ENCODE data around the gene METTL18. TPM values are rescaled to one million over a fixed set of nuclear protein-coding genes. Genes with fewer than 3 reads are reported as not detected.

METTL18 gene
- total RNA-seq, 1 donor = 1.9 TPM

DNA sequence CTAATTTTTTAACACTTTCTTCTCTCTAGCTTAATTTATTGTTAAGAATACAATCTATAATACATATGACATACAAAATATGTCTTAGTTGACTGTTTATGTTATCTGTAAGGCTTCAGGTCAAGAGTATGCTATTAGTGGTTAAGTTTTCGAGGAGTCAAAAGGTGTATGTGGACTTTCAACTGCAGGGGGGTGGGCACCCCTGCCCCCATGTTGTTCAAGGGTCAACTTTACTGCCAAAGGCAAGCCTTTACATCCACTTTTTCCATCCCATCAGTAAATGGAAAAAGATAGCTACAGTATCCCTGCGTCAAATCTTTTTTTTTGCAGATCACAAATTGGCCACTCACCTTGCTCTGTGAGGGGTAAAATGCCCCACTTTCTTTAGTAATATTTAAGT is 6.3 kb downstream of the METTL18 start:
- no peak for DNase-seq (ENCODE audit: low read depth in 2 of 3, low spot score in 2 of 3)

DNA sequence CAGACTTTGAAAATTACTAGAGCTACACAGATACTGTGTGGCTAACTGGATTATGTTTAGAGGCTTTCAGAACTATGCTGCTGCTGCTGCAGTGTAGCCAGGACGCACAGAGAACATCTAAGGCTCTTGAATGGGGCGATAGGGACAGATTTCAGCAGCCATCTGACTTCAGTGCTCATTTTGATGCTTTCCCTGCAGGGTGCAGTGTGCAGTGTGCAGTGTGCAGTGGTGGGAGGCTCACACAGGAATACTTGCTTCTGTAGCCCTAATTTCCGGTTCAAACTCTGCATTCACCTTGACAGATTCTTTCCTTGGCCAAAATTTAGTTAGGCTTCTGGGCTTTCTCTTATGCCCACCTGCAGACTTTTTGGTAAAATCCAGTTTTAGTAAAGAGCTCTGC is 7.7 kb downstream of the METTL18 start:
- DNase-seq (ENCODE audit: low read depth in 2 of 3, low spot score in 2 of 3) = no peak

DNA sequence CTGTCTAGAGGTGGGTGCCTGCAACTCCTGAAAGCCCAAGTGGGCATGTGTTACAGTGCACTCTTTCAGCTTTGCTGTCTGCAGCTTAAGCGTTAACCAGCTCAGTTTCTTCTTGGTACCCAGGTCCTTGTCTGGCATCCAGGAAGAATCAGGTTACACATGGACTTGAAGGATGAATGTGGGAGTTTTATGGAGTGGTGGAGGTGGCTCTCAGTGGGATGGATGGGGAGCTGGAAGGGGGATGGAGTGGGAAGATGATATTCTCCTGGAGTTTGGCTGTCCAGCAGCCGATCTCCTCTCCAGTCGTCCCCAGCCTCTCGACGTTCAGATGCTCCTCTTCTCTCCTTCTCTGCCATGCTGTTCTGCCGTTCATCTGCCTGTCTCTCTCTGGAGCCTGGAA is 9.4 kb downstream of the METTL18 start:
- no peak for DNase-seq (ENCODE audit: low read depth in 2 of 3, low spot score in 2 of 3)

DNA sequence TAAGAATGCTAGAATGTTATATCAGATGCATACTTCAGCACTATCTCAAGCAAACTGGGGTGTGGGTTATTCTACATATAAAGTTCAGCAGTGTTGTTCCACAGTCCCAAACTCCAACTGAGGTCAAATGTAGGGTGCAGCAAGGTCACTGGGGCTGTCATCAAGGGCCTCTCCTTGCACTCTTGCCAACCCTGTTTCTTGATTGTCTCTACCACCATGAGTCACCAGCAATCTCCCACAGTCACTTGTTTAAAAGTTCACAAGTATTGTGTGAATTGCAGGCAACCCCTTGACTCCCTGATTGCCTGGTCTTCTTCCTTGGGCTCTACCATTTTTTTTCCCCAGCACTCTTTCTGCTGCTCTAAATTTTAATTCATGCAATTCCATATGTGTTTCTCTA is 10.6 kb downstream of the METTL18 start:
- no peak for DNase-seq (ENCODE audit: low read depth in 2 of 3, low spot score in 2 of 3)

DNA sequence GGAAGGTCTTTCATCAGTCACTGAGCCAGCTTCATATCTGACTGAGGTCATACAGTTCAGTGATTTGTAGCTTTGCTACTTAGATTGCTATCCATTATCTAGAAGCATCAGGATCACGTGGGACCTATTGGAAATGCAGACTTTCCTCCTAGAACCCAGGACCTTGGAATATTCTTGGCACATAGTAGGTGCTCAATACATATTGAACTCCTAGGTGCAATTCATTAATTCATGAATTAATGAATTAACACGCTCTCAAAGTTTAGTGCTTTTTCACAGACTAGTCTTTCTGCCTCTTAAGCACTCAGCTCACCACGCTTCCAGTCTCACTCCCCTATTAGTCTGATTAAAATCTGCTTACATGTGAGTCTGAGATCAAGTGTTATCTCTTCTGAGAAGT is 12.1 kb downstream of the METTL18 start:
- DNase-seq (ENCODE audit: low read depth in 2 of 3, low spot score in 2 of 3) = no peak

DNA sequence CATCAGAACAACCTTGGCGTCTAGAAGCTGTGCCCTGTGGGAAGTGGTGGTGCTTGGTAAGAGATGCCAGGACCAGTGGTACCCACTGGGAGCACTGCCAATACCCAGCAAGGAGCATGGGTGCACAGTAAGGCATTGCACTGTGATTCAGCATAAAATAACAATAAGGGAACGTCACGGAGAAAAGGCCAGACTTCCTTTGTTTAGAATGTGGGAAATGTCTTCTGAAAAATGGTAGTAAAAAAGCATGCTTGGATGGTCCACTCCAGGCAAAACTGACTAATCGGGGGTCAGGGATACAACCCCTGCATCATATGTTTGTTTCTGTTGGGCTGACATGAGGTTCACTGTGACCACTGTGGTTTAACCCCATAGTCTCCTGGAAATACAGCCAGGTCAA is 14.7 kb downstream of the METTL18 start:
- peak in 1 of 3 donors; percentile 9 for DNase-seq (ENCODE audit: low read depth in 2 of 3, low spot score in 2 of 3)

DNA sequence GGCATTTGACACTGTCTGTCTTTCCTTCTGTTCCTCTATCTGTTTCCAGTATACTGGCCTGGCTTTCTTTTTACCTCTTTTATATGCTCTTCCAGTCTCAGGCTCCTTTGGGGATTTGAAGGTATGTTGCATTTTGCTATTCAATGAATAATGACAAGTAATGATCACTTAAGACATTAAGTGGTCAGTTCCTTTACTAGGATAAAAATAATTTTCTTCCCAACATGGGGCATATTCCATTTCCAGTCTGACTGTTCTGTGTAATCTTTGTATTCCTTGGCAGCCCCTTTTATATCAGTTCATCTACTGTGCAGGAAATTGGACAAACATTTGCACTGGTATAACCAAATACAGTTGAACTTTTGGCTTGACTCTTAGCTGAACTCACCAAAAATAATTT is 15.6 kb downstream of the METTL18 start:
- DNase-seq (ENCODE audit: low read depth in 2 of 3, low spot score in 2 of 3) = no peak

DNA sequence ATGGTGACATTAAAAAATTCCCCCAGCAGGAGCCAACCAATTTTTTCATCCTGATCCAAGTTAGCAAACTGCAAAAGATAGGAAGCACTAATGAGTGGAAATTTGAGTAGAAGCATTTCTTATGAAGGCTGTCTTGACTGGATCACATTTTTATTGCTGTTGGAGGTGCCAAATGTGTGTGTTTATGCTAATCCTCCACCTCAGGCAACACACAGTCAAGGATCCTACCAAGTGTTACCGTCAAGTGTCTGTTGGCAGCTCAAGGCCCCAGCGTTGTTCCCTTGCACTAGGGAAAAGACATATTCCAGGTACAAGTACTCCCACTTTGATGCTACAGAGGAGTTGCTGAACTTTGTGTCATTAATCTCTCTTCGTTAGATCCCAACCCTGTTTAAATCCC is 18.3 kb downstream of the METTL18 start:
- DNase-seq (ENCODE audit: low read depth in 2 of 3, low spot score in 2 of 3) = no peak

DNA sequence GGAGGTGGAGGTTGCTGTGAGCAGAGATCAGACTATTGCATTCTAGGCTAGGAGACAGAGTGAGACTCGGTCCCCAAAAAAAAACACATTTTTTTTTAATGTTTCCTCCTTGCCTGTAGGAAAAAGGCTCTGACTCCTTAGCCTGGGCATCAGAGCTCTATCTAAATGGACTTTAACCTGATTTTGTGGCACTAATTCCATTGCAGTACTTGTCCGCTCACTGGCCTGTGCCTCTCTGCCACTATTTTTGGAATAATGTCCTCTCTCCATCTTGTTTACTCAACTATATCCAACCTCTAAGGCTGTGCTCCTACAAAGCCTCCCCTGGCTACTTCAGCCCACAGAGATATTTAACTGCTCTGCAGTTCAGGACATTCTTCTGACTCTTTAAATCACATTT is 26.5 kb downstream of the METTL18 start:
- DNase-seq (ENCODE audit: low read depth in 2 of 3, low spot score in 2 of 3) = no peak

DNA sequence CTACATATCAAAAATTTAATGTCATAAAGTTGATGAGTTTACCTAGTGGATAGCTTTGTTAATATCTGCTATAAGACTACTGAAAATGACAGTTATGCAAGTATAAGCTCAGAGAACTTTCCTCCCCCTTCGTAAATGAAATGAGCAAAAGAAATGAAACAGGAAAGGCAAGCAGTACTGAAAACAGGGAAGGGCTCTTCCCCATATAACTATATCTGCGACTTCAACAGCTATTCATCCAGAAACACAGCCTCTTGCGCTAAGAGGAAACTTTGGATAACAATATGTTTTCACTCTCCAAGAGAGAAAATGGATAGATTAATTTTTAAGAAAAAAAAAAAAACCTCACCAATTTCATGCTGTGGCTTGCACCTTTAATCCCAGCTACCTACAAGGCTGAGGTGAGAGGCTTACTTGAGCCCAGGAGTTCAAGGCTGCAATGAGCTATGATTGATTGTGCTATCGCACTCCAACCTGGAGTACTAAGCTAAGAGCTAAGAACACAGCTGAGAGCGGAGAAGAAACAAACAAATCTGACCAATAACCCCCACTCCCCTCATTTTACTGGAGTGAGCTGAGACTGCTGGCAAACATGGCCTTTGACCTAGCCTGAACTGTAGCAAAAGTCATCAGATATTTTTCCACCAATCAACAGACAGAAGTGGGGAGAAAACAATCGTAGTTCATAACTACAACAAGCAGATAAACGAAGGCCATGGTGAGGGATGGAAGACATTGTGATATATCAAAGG is 29.0 kb downstream of the METTL18 start:
- DNase-seq (ENCODE audit: low read depth in 2 of 3, low spot score in 2 of 3) = no peak

DNA sequence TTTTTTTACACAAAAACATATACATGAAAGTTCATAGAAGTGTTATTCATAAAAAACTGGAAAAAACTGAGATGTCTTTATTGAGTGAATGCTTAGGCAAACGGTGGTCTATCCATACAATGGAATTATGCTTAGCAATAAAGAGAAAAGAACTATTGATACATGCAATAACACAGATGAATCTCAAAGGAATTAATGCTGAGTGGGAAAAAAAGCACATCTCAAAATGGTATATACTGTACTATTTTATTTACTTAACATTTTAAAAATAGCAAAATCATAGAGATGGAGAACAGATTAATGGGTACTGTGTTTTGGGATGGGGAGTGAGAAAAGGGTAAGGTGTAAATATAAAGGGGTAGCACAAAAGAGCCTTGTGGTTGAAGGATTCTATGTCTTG is 29.8 kb downstream of the METTL18 start:
- no peak for DNase-seq (ENCODE audit: low read depth in 2 of 3, low spot score in 2 of 3)

DNA sequence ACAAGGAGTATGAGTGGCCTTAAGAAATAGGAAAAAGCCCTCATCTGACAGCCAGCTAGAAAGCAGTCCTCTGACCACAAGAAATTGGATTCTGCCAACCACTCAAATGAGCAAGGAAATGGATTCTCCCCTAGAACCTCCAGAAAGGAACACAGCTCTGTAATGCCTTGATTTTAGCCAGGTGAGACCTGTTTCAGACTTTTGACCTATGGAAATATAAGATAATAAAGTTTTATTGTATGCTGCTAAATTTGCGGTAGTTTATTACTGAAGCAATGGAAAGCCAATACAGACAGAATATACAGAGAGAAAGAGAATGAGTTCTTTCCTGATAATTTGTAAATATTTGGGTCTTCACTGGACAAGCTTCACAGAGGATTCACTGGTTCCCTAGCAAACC is 32.0 kb downstream of the METTL18 start:
- no peak for DNase-seq (ENCODE audit: low read depth in 2 of 3, low spot score in 2 of 3)

DNA sequence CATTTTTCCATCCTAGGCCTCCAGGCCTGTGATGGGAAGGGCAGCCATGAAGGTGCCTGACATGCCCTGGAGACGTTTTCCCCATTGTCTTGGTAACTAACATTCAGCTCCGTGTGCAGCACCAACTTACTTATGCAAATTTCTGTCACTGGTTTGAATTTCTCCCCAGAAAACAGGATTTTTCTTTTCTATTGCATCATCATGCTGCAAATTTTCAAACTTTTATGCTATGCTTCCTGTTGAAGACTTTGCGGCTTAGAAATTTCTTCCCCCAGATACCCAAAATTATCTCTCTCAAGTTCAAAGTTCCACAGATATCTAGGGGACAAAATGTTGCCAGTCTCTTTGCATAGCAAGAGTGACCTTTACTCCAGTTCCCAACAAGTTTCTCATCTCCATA is 35.7 kb downstream of the METTL18 start:
- no peak for DNase-seq (ENCODE audit: low read depth in 2 of 3, low spot score in 2 of 3)

DNA sequence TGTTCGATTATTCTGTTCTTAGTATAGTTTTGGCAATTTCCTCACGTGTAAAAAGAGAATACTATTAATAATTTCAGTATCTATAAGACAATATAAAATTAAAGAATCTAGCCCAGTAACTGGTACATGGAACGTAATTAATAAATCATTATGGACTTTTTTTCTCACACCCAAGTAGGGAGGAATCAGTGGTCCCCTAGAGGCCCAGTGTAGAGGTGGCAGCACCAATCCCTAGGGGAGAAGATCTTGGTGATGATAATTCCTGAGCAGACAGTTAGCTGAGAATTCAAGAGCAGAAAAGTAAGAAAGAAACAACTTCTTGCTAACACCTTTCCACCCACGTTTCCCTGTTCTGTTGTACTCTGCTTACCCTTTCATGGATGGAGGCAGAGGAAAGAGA is 41.2 kb downstream of the METTL18 start:
- DNase-seq (ENCODE audit: low read depth in 2 of 3, low spot score in 2 of 3) = no peak

DNA sequence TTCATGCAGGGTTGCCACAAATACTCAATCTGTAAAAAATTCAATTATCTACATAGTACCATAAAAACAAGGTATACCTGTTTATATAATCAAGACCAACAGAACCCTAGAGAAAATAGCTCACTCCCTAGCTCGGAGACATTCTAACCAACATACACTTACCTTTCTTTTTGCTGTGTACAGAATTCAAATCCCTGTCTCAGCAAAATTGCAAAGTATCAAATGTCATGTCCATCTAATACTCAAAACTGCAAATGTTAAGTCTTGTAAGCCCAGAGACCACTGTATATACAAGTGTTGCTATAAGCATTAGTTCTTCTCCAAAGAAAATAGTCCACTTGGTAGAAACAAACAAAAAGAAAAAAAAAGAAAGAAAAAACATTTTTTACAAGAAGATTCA is 44.7 kb downstream of the METTL18 start:
- no peak for DNase-seq (ENCODE audit: low read depth in 2 of 3, low spot score in 2 of 3)

DNA sequence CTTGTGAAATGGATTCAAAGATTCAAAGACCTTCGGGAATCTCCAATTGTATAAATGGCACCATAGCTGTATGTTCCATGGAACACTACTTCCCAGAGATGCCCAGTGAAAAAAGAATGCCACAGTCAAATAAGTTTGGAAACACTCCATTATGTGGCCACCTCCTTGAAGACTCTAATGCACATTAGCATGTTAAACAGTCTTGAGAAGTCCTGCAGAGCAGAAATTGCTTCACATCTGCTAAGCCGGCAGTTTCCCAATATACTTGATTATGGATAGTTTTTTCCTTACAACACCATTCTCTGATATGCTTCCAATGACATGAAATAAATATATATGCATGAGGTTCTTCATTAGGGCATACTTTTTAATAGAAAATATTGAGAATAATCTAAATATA is 48.2 kb downstream of the METTL18 start:
- DNase-seq (ENCODE audit: low read depth in 2 of 3, low spot score in 2 of 3) = no peak

DNA sequence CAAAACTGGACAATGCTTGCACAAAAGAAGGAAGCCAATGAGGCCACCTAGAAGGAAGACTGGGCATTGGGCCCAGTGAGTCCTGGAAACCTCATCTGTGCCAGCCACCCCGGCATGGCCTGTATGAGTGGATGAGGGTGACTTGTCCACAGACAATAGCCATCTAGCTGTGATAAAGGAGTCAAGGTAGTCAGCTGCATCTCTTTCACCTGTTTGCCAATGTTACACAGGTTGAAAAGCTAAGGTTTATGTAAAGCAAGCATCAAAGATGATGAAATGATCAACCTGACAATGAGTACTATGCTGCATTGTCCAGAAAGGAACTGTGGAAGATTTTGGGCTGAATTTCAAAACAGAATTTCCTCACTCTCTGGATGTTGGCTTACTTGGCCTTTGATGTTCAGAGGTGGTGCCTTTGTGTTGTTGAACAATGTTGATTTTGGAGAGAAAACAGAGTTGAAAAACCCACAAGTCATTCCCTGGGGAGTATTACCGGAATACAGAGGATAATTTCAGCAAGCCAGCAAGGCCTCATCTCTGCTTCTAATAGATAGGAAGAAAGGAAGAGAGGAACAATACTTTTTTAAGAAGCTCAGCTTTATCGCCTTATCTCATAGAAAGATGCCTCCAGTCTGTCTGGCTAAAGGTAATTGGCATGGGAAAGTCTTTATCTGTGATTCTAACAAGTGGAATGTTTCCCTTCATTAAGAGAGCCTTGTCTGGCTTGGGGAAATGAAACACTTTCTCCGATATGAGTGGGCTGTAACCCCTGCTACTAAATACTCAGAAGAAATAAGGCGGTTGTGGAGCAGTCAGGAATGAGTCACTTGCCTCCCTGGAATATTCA is 49.5 kb downstream of the METTL18 start:
- no peak for DNase-seq (ENCODE audit: low read depth in 2 of 3, low spot score in 2 of 3)

Other genes with a start within 250 kb of the METTL18 start
- gene F5, start 208.4 kb downstream of the METTL18 start, total RNA-seq = 0.27 TPM
- 7.0 TPM for gene SELP, start 164.8 kb downstream of the METTL18 start, total RNA-seq
- gene SELL, start 83.3 kb downstream of the METTL18 start, total RNA-seq = 339 TPM
- gene SELE, start 60.8 kb downstream of the METTL18 start, total RNA-seq = under 0.01 TPM
- gene SCYL3, start 99.0 kb upstream of the METTL18 start, total RNA-seq = 10.5 TPM